DND-41 (cell line): ENCODE measurements around the gene DDX20.

Source experiments
- ATAC-seq: fragments of 200-7000 bp; cut with Tn5 transposase; 3 replicates; pipeline ENCODE4 v1.9.1; 2021; ENCODE audit warnings: low read depth; ENCODE audit not compliant: insufficient read depth
- DNase-seq: peaks from one replicate; pipeline ENCODE4 v3.0.0-alpha.2; 2020
- H2AFZ ChIP-seq: 2 replicates; pipeline ENCODE4 v1.6.0; 2012; ENCODE audit warnings: low read depth, low read length
- H3K27ac ChIP-seq: 2 replicates; pipeline ENCODE4 v1.5.1; 2012; ENCODE audit warnings: low read length, inconsistent platforms
- H3K27me3 ChIP-seq: fragments of 200-600 bp; sonication (generic); 2 replicates; pipeline ENCODE4 v1.6.0; 2012; ENCODE audit warnings: low read length, mild to moderate bottlenecking, inconsistent platforms; ENCODE audit not compliant: insufficient read depth, poor library complexity
- H3K36me3 ChIP-seq: 2 replicates; pipeline ENCODE4 v1.5.1; 2012; ENCODE audit warnings: low read length, inconsistent platforms; ENCODE audit not compliant: insufficient read depth
- H3K4me1 ChIP-seq: 2 replicates; pipeline ENCODE4 v1.5.1; 2012; ENCODE audit warnings: mild to moderate bottlenecking, low read length; ENCODE audit not compliant: insufficient read depth
- H3K4me2 ChIP-seq: 2 replicates; pipeline ENCODE4 v1.6.0; 2012; ENCODE audit warnings: mild to moderate bottlenecking, moderate library complexity, low read length, inconsistent platforms; ENCODE audit not compliant: insufficient read depth
- H3K4me3 ChIP-seq, 2 experiments: fragments of 200-600 bp in 1 of 2; shearing (Covaris generic) in 1 of 2; 2 replicates each; pipeline ENCODE4 v1.5.1; 2012 to 2016; ENCODE audit warnings: inconsistent platforms in 2 of 2, low read length in 2 of 2, mild to moderate bottlenecking in 2 of 2, low read depth in 1 of 2, moderate library complexity in 1 of 2
- H3K79me2 ChIP-seq: 2 replicates; pipeline ENCODE4 v1.6.0; 2012; ENCODE audit warnings: low read length, inconsistent platforms; ENCODE audit not compliant: insufficient read depth
- H3K9ac ChIP-seq: 2 replicates; pipeline ENCODE4 v1.6.0; 2012; ENCODE audit warnings: low read depth, mild to moderate bottlenecking, inconsistent platforms, low read length, moderate library complexity
- H3K9me3 ChIP-seq: 2 replicates; pipeline ENCODE4 v1.5.1; 2012; ENCODE audit warnings: low read length, moderate library complexity, mild to moderate bottlenecking, inconsistent platforms; ENCODE audit not compliant: insufficient read depth, severe bottlenecking
- H4K20me1 ChIP-seq: 2 replicates; pipeline ENCODE4 v1.6.0; 2012; ENCODE audit warnings: low read length; ENCODE audit not compliant: insufficient read depth
- CTCF ChIP-seq: IDR thresholded peaks from 2 replicates; pipeline ENCODE4 v1.5.1; 2012; ENCODE audit warnings: borderline replicate concordance, low read length, moderate library complexity, mild to moderate bottlenecking; ENCODE audit not compliant: poor library complexity, severe bottlenecking; ENCODE audit errors: extremely low read depth
- EZH2 ChIP-seq: IDR thresholded peaks from 3 replicates; pipeline ENCODE4 v1.6.1; 2012; ENCODE audit warnings: borderline replicate concordance, low read depth, mild to moderate bottlenecking, moderate library complexity, low read length, inconsistent platforms; ENCODE audit not compliant: severe bottlenecking

The DDX20 gene

GRCh38 chr1:111802110-111802509, 46.4 kb downstream of the DDX20 start:
- Histone ChIP-seq H3K9ac (no peak overlapping the region), H3K27me3 (peaks cover 13% of the 10 kb centered on the region), H3K4me2 (no peak overlapping the region), H2AFZ (no peak overlapping the region), H3K4me1 (no peaks in the 10 kb centered on the region), H3K36me3 (no peaks in the 10 kb centered on the region), H3K4me3 (no peak overlapping the region), H4K20me1 (no peaks in the 10 kb centered on the region), H3K27ac (no peak overlapping the region), H3K9me3 (no peaks in the 10 kb centered on the region), H3K79me2 (no peaks in the 10 kb centered on the region)
- no peak for DNase-seq
- no peak for ATAC-seq
- no peak for TF ChIP-seq EZH2
- TF ChIP-seq CTCF: no peak

GRCh38 chr1:111802984-111803383, 47.3 kb downstream of the DDX20 start:
- H3K36me3 ChIP-seq: no peaks in the 10 kb centered on the region
- no peaks in the 10 kb centered on the region for H3K79me2 ChIP-seq
- H2AFZ ChIP-seq: no peak overlapping the region
- no peaks in the 10 kb centered on the region for H4K20me1 ChIP-seq
- no peaks in the 10 kb centered on the region for H3K9me3 ChIP-seq
- TF ChIP-seq CTCF (no peak), EZH2 (no peak)
- H3K4me1 ChIP-seq: no peaks in the 10 kb centered on the region
- H3K4me2 ChIP-seq: no peak overlapping the region
- H3K27me3 ChIP-seq: peaks cover 15% of the 10 kb centered on the region
- H3K9ac ChIP-seq: no peak overlapping the region
- no peak overlapping the region for H3K27ac ChIP-seq
- no peak overlapping the region for H3K4me3 ChIP-seq
- ATAC-seq (no peak), DNase-seq (no peak)

- Histone ChIP-seq H3K27me3 (peaks cover 22% of the 10 kb centered on the region), H3K4me3 (no peak overlapping the region), H3K36me3 (no peaks in the 10 kb centered on the region), H3K27ac (no peak overlapping the region), H3K4me2 (no peak overlapping the region), H2AFZ (no peak overlapping the region), H3K9me3 (no peaks in the 10 kb centered on the region), H3K79me2 (no peaks in the 10 kb centered on the region), H3K9ac (no peak overlapping the region), H4K20me1 (no peaks in the 10 kb centered on the region), H3K4me1 (no peaks in the 10 kb centered on the region)
- TF ChIP-seq EZH2 (no peak), CTCF (no peak)
- no peak for ATAC-seq
- no peak for DNase-seq
Measured at GRCh38 chr1:111803951-111804350, 48.2 kb downstream of the DDX20 start.

GRCh38 chr1:111804776-111805175, 49.1 kb downstream of the DDX20 start:
- no peaks in the 10 kb centered on the region for H4K20me1 ChIP-seq
- H3K4me1 ChIP-seq: no peaks in the 10 kb centered on the region
- TF ChIP-seq EZH2 (no peak), CTCF (no peak)
- no peaks in the 10 kb centered on the region for H3K36me3 ChIP-seq
- no peak overlapping the region for H3K27ac ChIP-seq
- ATAC-seq: no peak
- no peak overlapping the region for H3K4me3 ChIP-seq
- no peaks in the 10 kb centered on the region for H3K79me2 ChIP-seq
- DNase-seq: no peak
- H2AFZ ChIP-seq: no peak overlapping the region
- H3K9me3 ChIP-seq: no peaks in the 10 kb centered on the region
- no peak overlapping the region for H3K4me2 ChIP-seq
- no peak overlapping the region for H3K9ac ChIP-seq
- H3K27me3 ChIP-seq: peaks cover 23% of the 10 kb centered on the region
